IPS DF 6.9 (cell line): ENCODE data around the gene TGFB2.
A peak's percentile ranks its signal among the peaks of the same experiment; 100 is the strongest.

Experiments
- DNase-seq: peaks from one replicate; pipeline ENCODE4 v3.0.0-alpha.2; 2013; ENCODE audit warnings: low read depth, low spot score
- H3K27ac ChIP-seq: one replicate; pipeline ENCODE4 v1.5.1; 2013; ENCODE audit warnings: low read length, control low read depth
- H3K27me3 ChIP-seq: 2 replicates; pipeline ENCODE4 v1.6.1; 2013; ENCODE audit warnings: mild to moderate bottlenecking, low read length; ENCODE audit not compliant: control insufficient read depth, insufficient read depth
- H3K36me3 ChIP-seq: 2 replicates; pipeline ENCODE4 v1.6.1; 2013; ENCODE audit warnings: low read length; ENCODE audit not compliant: control insufficient read depth, insufficient read depth
- H3K4me1 ChIP-seq: 2 replicates; pipeline ENCODE4 v1.6.1; 2013; ENCODE audit warnings: low read length; ENCODE audit not compliant: control insufficient read depth, insufficient read depth
- H3K4me3 ChIP-seq: 2 replicates; pipeline ENCODE4 v1.5.1; 2013; ENCODE audit warnings: mild to moderate bottlenecking, low read length
- H3K9me3 ChIP-seq: 2 replicates; pipeline ENCODE4 v1.6.1; 2013; ENCODE audit warnings: low read length, inconsistent platforms; ENCODE audit not compliant: control insufficient read depth, insufficient read depth
- WGBS: extraction: QIAGEN DNeasy Blood & Tissue Kit; methylation state at CpG from one replicate; pipeline ENCODE4 v1.1.7; 2013; ENCODE audit warnings: mixed read lengths, missing lambda C conversion rate; ENCODE audit not compliant: insufficient read length, insufficient coverage; 5-methylcytosine and 5-hydroxymethylcytosine counted together

Gene TGFB2

GRCh38 chr1:218347723-218348627 lies 2.8 kb downstream of the TGFB2 start:
- peaks cover 3% of the 10 kb centered on the region; the same call in 1 of the 2 replicates for H3K27me3 ChIP-seq
- WGBS, result no CpG with 5 or more reads among the region's 9 CpGs
- no peaks in the 10 kb centered on the region for H3K9me3 ChIP-seq
- H3K27ac ChIP-seq, result no peak overlapping the region
- H3K4me3 ChIP-seq, result peak overlapping the region; percentile 49; the same call in 1 of the 2 replicates
- H3K4me1 ChIP-seq, result peaks cover 3% of the 10 kb centered on the region; the same call in 1 of the 2 replicates
- no peaks in the 10 kb centered on the region for H3K36me3 ChIP-seq
- no peak for DNase-seq

- Histone ChIP-seq H3K9me3 (no peaks in the 10 kb centered on the region), H3K36me3 (no peaks in the 10 kb centered on the region), H3K27ac (no peak overlapping the region), H3K4me3 (no peak overlapping the region), H3K4me1 (peaks cover 3% of the 10 kb centered on the region; the same call in 1 of the 2 replicates), H3K27me3 (peaks cover 3% of the 10 kb centered on the region; the same call in 1 of the 2 replicates)
- DNase-seq, result no peak
- no CpG with 5 or more reads among the region's 3 CpGs for WGBS
These were observed 3.5 kb downstream of the TGFB2 start for GRCh38 chr1:218348628-218349071.

- H3K4me1 ChIP-seq, result peaks cover 3% of the 10 kb centered on the region; the same call in 1 of the 2 replicates
- WGBS, result no CpG with 5 or more reads among the region's 5 CpGs
- no peak for DNase-seq
- no peak overlapping the region for H3K27ac ChIP-seq
- no peaks in the 10 kb centered on the region for H3K9me3 ChIP-seq
- H3K36me3 ChIP-seq, result no peaks in the 10 kb centered on the region
- peaks cover 3% of the 10 kb centered on the region; the same call in 1 of the 2 replicates for H3K27me3 ChIP-seq
- H3K4me3 ChIP-seq, result no peak overlapping the region
These were observed 4.4 kb downstream of the TGFB2 start for GRCh38 chr1:218349348-218350034.

- no peak for DNase-seq
- Histone ChIP-seq H3K4me3 (no peak overlapping the region), H3K4me1 (no peaks in the 10 kb centered on the region), H3K27ac (no peak overlapping the region), H3K27me3 (no peaks in the 10 kb centered on the region; the same call in 1 of the 2 replicates), H3K9me3 (no peaks in the 10 kb centered on the region), H3K36me3 (no peaks in the 10 kb centered on the region)
- no CpG with 5 or more reads among the region's 7 CpGs for WGBS
These were observed 4.9 kb downstream of the TGFB2 start for GRCh38 chr1:218350035-218350525.

- H3K4me1 ChIP-seq, result no peaks in the 10 kb centered on the region
- no peaks in the 10 kb centered on the region for H3K9me3 ChIP-seq
- DNase-seq, result no peak
- no peaks in the 10 kb centered on the region for H3K36me3 ChIP-seq
- no peaks in the 10 kb centered on the region for H3K27me3 ChIP-seq
- no peak overlapping the region for H3K4me3 ChIP-seq
- no peak overlapping the region for H3K27ac ChIP-seq
- WGBS, result no CpG with 5 or more reads among the region's 2 CpGs
These were observed 5.7 kb downstream of the TGFB2 start for GRCh38 chr1:218350801-218351266.

- Histone ChIP-seq H3K4me3 (no peak overlapping the region), H3K36me3 (no peaks in the 10 kb centered on the region), H3K4me1 (no peaks in the 10 kb centered on the region), H3K27me3 (no peaks in the 10 kb centered on the region), H3K9me3 (no peaks in the 10 kb centered on the region), H3K27ac (no peak overlapping the region)
- WGBS, result no CpG with 5 or more reads among the region's 10 CpGs
- no peak for DNase-seq
These were observed 6.4 kb downstream of the TGFB2 start for GRCh38 chr1:218351391-218352074.

- WGBS, result no CpG with 5 or more reads among the region's 8 CpGs
- H3K9me3 ChIP-seq, result no peaks in the 10 kb centered on the region
- H3K36me3 ChIP-seq, result no peaks in the 10 kb centered on the region
- H3K4me1 ChIP-seq, result no peaks in the 10 kb centered on the region
- no peak overlapping the region for H3K4me3 ChIP-seq
- H3K27ac ChIP-seq, result no peak overlapping the region
- DNase-seq, result no peak
- H3K27me3 ChIP-seq, result no peaks in the 10 kb centered on the region
These were observed 6.9 kb downstream of the TGFB2 start for GRCh38 chr1:218352075-218352438.

GRCh38 chr1:218353656-218354055 lies 8.5 kb downstream of the TGFB2 start:
- Histone ChIP-seq H3K27ac (no peak overlapping the region), H3K4me3 (no peak overlapping the region), H3K27me3 (no peaks in the 10 kb centered on the region), H3K9me3 (no peaks in the 10 kb centered on the region), H3K36me3 (no peaks in the 10 kb centered on the region), H3K4me1 (no peaks in the 10 kb centered on the region)
- DNase-seq, result no peak
- WGBS, result no CpG with 5 or more reads among the region's 4 CpGs

- no peak overlapping the region for H3K27ac ChIP-seq
- no peaks in the 10 kb centered on the region for H3K4me1 ChIP-seq
- H3K9me3 ChIP-seq, result no peaks in the 10 kb centered on the region
- no CpG with 5 or more reads among the region's 4 CpGs for WGBS
- no peak for DNase-seq
- no peak overlapping the region for H3K4me3 ChIP-seq
- H3K36me3 ChIP-seq, result no peaks in the 10 kb centered on the region
- no peaks in the 10 kb centered on the region for H3K27me3 ChIP-seq
These were observed 10.1 kb downstream of the TGFB2 start for GRCh38 chr1:218355278-218355677.
